Central memory CD8-positive, alpha-beta T cell (primary cell): ENCODE measurements around the gene MMS19.
A peak's percentile ranks its signal among the peaks of the same experiment; 100 is the strongest.
"Not testable (repeated sequence)": the region's sequence is repeated elsewhere in the genome, so short reads cannot be mapped to it uniquely, and the experiment has no call there.

Experiments used
- ATAC-seq: fragments of 150-1000 bp; cut with Tn5 transposase; replicated peaks from 2 replicates; pipeline ENCODE4 v1.10.0; 2022; ENCODE audit warnings: mild to moderate bottlenecking, moderate FRiP score, moderate number of reproducible peaks; ENCODE audit not compliant: poor library complexity, severe bottlenecking; ENCODE audit errors: extremely low read depth
- DNase-seq, 2 donors: peaks; one replicate each; pipeline ENCODE4 v3.0.0; 2021; ENCODE audit warnings: low spot score in 2 of 2
- H3K27ac Mint-ChIP-seq: one replicate; pipeline ENCODE4 v1.8.0; 2022; ENCODE audit warnings: low read depth, mild to moderate bottlenecking, moderate library complexity, mixed read lengths
- H3K27me3 Mint-ChIP-seq: one replicate; pipeline ENCODE4 v1.8.0; 2022; ENCODE audit warnings: mixed read lengths
- H3K36me3 Mint-ChIP-seq: one replicate; pipeline ENCODE4 v1.8.0; 2022; ENCODE audit warnings: mild to moderate bottlenecking, moderate library complexity, mixed read lengths; ENCODE audit not compliant: insufficient read depth
- H3K4me1 Mint-ChIP-seq: one replicate; pipeline ENCODE4 v1.8.0; 2022; ENCODE audit warnings: mixed read lengths
- H3K4me3 Mint-ChIP-seq: one replicate; pipeline ENCODE4 v1.8.0; 2022; ENCODE audit warnings: mild to moderate bottlenecking, moderate library complexity, mixed read lengths
- H3K9me3 Mint-ChIP-seq: one replicate; pipeline ENCODE4 v1.8.0; 2022; ENCODE audit warnings: mixed read lengths

Gene MMS19

GRCh38 chr10:97490592-97490991, 7.6 kb downstream of the MMS19 start:
- Mint-ChIP-seq H3K4me1 (peaks cover 26% of the 10 kb centered on the region), H3K9me3 (no peaks in the 10 kb centered on the region), H3K4me3 (no peak overlapping the region), H3K27me3 (no peaks in the 10 kb centered on the region), H3K27ac (no peak overlapping the region), H3K36me3 (peaks cover 5% of the 10 kb centered on the region)
- DNase-seq, result no peak
- no peak for ATAC-seq

DNA sequence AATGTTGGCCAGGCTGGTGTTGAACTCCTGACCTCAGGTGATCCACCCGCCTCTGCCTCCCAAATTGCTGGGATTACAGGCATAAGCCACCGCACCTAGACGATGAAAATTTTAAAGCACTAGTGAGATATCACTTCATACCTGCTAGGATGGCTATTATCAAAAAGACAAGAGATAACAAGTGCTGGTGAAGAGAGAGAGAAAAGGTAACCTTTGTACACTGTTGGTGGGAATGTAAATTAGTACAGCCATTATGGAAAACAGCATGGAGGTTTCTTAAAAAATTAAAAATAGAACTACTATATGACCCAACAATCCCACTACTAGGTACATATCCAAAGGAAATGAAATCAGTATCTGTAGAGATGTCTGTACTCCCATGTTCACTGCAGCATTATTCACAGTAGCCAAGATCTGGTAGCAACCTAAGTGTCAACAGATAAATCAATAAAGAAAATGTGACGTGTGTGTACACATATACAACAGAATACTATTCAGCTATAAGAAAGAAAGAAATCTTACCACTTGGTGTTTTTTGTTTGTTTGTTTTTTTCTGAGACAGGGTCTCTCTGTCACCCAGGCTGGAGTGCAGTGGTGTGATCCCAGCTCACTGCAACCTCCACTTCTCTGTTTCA, 12.5 kb downstream of the MMS19 start:
- no peaks in the 10 kb centered on the region for H3K27me3 Mint-ChIP-seq

DNA sequence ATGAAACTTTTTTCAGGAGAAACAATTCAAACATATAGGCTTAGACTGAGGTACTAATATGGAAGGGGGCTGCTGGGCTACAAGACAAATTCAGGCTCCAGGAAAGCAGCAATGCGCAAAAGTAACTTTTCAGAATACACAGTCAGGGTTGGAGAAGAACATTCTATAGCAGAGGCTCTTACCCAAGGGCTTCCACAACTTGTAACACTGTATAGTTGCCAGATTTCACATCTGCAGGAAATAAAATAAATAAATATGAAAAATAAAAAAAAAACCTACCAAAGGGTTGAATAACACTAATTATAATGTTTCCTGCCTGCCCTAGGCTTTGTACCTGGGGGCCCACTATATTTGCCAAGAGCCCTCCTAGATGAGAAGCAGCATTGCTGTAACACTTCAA, 14.3 kb downstream of the MMS19 start:
- ATAC-seq (no peak), DNase-seq (no peak)
- H3K4me1 Mint-ChIP-seq, result peaks cover 2% of the 10 kb centered on the region
- no peak overlapping the region for H3K4me3 Mint-ChIP-seq
- no peaks in the 10 kb centered on the region for H3K9me3 Mint-ChIP-seq
- peaks cover 35% of the 10 kb centered on the region for H3K36me3 Mint-ChIP-seq
- H3K27ac Mint-ChIP-seq, result no peak overlapping the region
- no peaks in the 10 kb centered on the region for H3K27me3 Mint-ChIP-seq

More for the DNA sequence above, 12.5 kb downstream of the MMS19 start:
- ATAC-seq, result no peak
- no peak for DNase-seq
- Mint-ChIP-seq H3K4me1 (peaks cover 13% of the 10 kb centered on the region), H3K36me3 (peaks cover 20% of the 10 kb centered on the region), H3K4me3 (no peak overlapping the region), H3K9me3 (no peaks in the 10 kb centered on the region), H3K27ac (no peak overlapping the region)

DNA sequence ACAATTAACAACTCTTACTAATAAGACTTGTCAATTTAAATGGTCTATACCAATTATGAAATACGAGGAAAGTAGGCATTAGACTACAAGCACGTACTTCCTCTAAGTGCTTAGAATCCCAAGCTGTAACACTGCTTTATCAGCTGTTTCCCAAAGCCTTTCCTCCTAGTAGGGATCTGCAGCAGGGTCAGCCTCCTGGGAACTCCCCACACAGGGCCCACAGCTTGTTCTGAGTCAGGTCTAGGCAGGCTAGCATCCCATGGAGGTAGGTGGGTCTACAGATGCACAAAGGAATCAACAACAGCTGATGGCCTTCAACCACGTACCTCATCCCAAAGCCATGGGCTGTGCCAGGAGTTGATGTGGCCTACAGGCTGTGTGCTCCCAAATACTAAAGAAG, 14.7 kb downstream of the MMS19 start:
- no peaks in the 10 kb centered on the region for H3K27me3 Mint-ChIP-seq
- H3K27ac Mint-ChIP-seq, result no peak overlapping the region
- H3K36me3 Mint-ChIP-seq, result peaks cover 38% of the 10 kb centered on the region
- ATAC-seq (no peak), DNase-seq (no peak)
- H3K4me3 Mint-ChIP-seq, result no peak overlapping the region
- H3K9me3 Mint-ChIP-seq, result no peaks in the 10 kb centered on the region
- H3K4me1 Mint-ChIP-seq, result no peaks in the 10 kb centered on the region

- Mint-ChIP-seq H3K36me3 (peaks cover 44% of the 10 kb centered on the region), H3K4me1 (peaks cover 2% of the 10 kb centered on the region), H3K4me3 (no peak overlapping the region), H3K27me3 (no peaks in the 10 kb centered on the region), H3K27ac (no peak overlapping the region), H3K9me3 (no peaks in the 10 kb centered on the region)
- ATAC-seq (no peak), DNase-seq (no peak)
These were observed 15.8 kb downstream of the MMS19 start for GRCh38 chr10:97482381-97482780.

DNA sequence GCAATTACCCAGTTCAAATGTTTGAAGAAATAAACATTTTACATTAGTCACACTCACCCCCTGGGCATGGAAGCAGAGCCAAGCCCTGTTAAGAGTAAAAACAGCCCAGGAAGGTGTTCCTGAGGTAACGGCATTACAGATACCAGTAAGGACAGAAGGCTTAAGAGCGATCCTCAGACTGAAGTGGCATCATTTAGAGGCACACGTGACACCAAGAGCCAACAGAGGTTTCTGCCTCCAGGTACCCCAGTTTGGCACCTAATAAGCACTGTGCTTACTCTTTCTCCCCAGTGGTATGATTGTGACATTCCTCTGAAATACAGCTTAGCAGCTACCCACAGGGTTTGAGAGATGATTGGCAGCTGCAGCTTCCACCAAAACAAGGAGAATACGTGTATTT, 17.2 kb downstream of the MMS19 start:
- DNase-seq (no peak), ATAC-seq (no peak)
- no peaks in the 10 kb centered on the region for H3K9me3 Mint-ChIP-seq
- no peaks in the 10 kb centered on the region for H3K27me3 Mint-ChIP-seq
- no peak overlapping the region for H3K4me3 Mint-ChIP-seq
- H3K36me3 Mint-ChIP-seq, result peaks cover 49% of the 10 kb centered on the region
- H3K27ac Mint-ChIP-seq, result peak overlapping the region; percentile 32
- H3K4me1 Mint-ChIP-seq, result peaks cover 8% of the 10 kb centered on the region

- Mint-ChIP-seq H3K4me1 (peaks cover 8% of the 10 kb centered on the region), H3K9me3 (no peaks in the 10 kb centered on the region), H3K36me3 (peaks cover 56% of the 10 kb centered on the region), H3K4me3 (no peak overlapping the region), H3K27ac (no peak overlapping the region), H3K27me3 (no peaks in the 10 kb centered on the region)
- ATAC-seq (no peak), DNase-seq (no peak)
These were observed 18.3 kb downstream of the MMS19 start for GRCh38 chr10:97479939-97480338.

DNA sequence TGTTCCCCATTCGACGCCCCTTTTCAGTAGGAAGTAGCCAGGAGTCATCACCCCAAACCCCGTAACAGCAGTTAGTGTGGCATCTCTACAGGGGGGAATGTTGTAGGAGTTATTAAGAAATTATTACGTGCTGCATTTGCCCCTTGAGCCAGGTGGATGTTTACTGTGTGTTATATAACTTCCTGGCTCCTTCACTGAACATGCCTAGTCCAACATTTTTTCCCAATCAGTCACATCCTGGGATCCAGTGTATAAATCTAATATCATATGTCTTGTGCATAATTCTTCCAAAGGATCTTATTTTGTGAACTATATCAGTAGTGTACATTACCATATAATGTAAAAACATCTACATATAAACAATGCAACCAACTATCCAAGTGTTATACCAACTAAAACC, 18.8 kb downstream of the MMS19 start:
- not testable (repeated sequence) for H3K4me3 Mint-ChIP-seq, H3K4me1 Mint-ChIP-seq, DNase-seq, H3K27ac Mint-ChIP-seq, H3K9me3 Mint-ChIP-seq, H3K27me3 Mint-ChIP-seq, ATAC-seq
- H3K36me3 Mint-ChIP-seq, result peaks cover 60% of the 10 kb centered on the region

DNA sequence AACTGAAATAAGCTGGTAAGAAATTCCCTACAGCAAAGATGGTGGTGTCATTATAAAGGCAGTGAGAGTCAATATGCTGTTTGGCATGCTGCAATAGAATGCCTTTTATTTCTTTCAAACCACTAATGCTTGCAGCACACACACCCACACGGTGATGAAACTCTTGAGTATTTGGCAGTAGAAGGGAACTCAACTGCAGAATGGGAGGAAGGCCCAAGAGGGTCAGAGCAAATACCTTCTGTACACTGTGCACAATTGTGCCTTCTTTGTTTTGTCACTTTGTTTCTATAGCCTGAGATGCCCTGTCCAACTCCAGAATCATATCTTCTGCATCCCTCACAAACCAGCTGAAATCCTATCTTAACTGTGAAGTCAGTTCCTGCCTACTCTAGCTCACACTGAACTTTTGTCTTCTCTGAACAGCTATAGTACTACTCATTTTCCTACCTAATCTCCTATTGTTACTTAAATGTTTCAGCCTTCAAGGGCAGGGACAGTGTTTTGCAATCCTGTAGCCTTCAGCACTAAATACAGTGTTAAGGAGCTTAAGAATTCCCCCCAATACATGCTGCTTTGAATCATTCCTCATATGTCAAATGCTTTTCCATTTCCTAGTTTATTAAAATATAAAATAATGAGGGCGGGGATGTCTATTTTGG, 22.2 kb downstream of the MMS19 start:
- H3K9me3 Mint-ChIP-seq, result no peaks in the 10 kb centered on the region
- no peak overlapping the region for H3K4me3 Mint-ChIP-seq
- peaks cover 71% of the 10 kb centered on the region for H3K36me3 Mint-ChIP-seq
- DNase-seq (no peak), ATAC-seq (no peak)
- no peak overlapping the region for H3K27ac Mint-ChIP-seq
- no peaks in the 10 kb centered on the region for H3K27me3 Mint-ChIP-seq
- peaks cover 8% of the 10 kb centered on the region for H3K4me1 Mint-ChIP-seq

GRCh38 chr10:97474918-97475317, 23.3 kb downstream of the MMS19 start:
- Mint-ChIP-seq H3K36me3 (peaks cover 64% of the 10 kb centered on the region), H3K4me3 (no peak overlapping the region), H3K9me3 (no peaks in the 10 kb centered on the region), H3K27ac (no peak overlapping the region), H3K4me1 (peaks cover 8% of the 10 kb centered on the region), H3K27me3 (no peaks in the 10 kb centered on the region)
- DNase-seq (no peak), ATAC-seq (no peak)

GRCh38 chr10:97468781-97469180, 29.4 kb downstream of the MMS19 start:
- H3K9me3 Mint-ChIP-seq, DNase-seq, H3K4me3 Mint-ChIP-seq, H3K27me3 Mint-ChIP-seq, H3K27ac Mint-ChIP-seq, ATAC-seq, H3K4me1 Mint-ChIP-seq: not testable (repeated sequence)
- H3K36me3 Mint-ChIP-seq, result peaks cover 45% of the 10 kb centered on the region

DNA sequence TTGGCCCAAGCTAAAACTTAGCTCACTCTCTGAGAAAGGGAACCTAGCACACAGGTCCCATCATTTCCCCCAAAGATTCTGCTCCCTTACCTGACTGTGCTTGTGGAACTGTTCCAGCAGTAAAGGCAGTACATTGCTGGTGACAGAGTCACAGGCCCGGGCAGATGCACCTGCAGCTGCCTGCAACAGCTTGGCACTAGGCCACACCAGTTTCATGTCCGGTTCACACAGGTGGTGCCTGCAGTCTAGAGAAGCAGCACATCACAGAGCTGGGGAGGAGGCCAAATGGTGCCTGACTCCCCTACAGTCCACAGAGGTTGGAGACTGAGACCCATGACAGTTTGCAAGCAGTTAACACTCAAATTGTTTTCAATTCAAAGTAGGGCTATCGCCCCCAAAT, 30.1 kb downstream of the MMS19 start:
- no peak for ATAC-seq
- Mint-ChIP-seq H3K27ac (no peak overlapping the region), H3K4me3 (no peak overlapping the region), H3K36me3 (peaks cover 44% of the 10 kb centered on the region), H3K27me3 (no peaks in the 10 kb centered on the region), H3K9me3 (no peaks in the 10 kb centered on the region), H3K4me1 (no peaks in the 10 kb centered on the region)
- DNase-seq, result no peak

- Mint-ChIP-seq H3K36me3 (peaks cover 41% of the 10 kb centered on the region), H3K4me3 (no peak overlapping the region), H3K27me3 (no peaks in the 10 kb centered on the region), H3K9me3 (no peaks in the 10 kb centered on the region), H3K4me1 (no peaks in the 10 kb centered on the region), H3K27ac (no peak overlapping the region)
- ATAC-seq (no peak), DNase-seq (no peak)
These were observed 31.5 kb downstream of the MMS19 start for GRCh38 chr10:97466755-97467154.
